SK-N-MC (cell line): Measurements from ENCODE around the gene MYCBPAP.

Experiments
- EZH2 ChIP-seq: fragments of 200-600 bp; sonication (generic); IDR thresholded peaks from one replicate; pipeline ENCODE4 v1.6.1; 2017; ENCODE audit warnings: antibody characterized with exemption
- POLR2AphosphoS5 ChIP-seq: IDR thresholded peaks from 2 replicates; pipeline ENCODE4 v1.6.1; 2012; ENCODE audit warnings: mild to moderate bottlenecking, low read depth, low read length, borderline replicate concordance

- TF ChIP-seq POLR2AphosphoS5 (no peak), EZH2 (no peak)
Measured at GRCh38 chr17:50472286-50472685, 36.0 kb upstream of the MYCBPAP start.
